Stimulated activated CD8-positive, alpha-beta memory T cell treated with anti-CD3 and anti-CD28 coated beads, Interleukin-15, amount 100 ng/mL, for 4 hours (primary cell): ENCODE data around the gene TRPV3.
"Not testable (repeated sequence)": the region's sequence is repeated elsewhere in the genome, so short reads cannot be mapped to it uniquely, and the experiment has no call there.

ENCODE experiments used
- DNase-seq, 2 donors: peaks; one replicate each; pipeline ENCODE4 v3.0.0-alpha.2; 2020; ENCODE audit warnings: low read depth in 2 of 2

Gene TRPV3

DNA sequence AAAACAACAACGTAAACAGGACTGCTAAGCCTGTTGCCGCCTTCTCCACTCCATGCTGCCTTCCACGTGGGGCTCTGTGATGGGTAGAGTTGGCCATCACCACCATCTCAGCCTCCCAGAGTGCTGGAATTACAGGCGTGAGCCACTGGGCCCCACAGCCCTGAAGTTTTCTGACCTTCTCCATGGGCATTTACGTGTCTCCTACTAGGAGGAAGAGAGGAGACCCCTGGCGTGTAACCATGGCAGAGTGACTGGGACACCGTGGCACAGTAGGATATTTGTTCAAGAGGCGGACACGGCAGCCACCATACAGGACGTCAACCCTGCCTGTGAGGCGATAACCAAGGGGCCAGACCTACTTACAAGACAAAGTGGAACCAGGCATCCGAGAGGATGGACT lies 31.1 kb downstream of the TRPV3 start:
- DNase-seq, result no peak

DNA sequence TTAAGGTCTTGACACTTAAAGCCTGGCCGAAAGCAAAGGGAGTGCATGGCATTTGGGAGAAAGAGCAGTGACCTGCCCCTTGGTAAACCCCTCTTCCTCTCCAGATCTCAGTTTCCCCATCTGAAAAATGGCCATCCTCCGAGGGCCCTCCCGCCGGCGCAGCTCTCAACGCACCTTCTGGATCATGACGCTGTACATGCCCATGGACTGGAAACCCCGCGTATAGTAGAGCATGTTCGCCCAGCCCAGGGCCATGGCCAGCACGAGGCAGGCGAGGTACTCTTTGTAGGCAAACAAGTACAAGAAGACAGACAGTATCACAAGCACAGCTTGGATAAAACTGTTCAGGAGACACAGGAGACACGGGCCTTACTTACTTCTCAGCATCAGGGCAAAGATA lies 33.6 kb downstream of the TRPV3 start:
- DNase-seq, result no peak

DNA sequence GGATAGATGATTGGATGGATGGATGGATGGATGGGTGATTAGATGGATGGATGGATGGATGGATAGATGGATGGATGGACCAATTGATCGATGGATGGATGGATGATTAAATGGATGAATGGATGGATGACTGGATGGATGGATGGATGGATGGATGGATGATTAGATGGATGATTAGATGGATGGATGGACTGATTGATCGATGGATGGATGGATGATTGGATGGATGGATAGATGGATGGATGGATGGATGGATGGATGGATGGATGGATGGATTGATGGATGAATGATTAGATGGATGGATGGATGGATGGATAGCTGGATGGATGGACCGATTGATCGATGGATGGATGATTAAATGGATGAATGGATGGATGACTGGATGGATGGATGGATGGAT lies 38.1 kb downstream of the TRPV3 start:
- not testable (repeated sequence) for DNase-seq

DNA sequence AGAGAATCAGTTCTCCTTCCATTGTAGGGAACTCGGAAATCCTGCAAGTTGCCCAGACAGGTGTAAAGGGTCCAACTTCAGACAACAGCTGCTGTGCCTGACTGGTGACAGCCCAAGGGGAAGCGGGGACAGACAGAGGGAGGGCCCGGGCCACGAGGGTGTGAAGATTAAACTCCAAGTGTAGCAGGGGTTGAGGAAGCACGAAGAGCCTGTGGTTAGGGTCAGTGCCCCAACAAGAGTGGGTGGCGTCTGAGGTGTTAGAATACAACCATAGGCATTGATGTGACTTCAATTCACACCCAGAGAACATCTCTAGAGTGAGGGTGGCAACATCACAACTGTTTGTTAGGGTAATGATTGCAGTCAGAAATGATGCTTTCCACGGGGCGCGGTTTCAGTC lies 42.7 kb downstream of the TRPV3 start:
- no peak for DNase-seq

DNA sequence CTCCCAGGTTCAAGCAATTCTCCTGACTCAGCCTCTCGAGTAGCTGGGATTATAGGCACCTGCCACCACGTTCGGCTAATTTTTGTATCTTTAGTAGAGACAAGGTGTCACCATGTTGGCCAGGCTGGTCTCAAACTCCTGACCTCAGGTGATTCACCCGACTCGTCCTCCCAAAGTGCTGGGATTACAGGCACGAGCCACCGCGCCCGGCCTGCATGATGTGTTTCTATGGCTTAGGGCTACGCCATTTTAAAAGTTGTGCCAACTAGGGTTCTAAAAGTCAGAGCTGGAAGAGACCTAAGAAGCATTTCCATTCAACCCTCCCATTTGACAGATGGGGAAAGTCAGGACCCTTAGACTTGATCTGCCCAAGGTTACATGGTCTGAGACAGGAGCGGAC lies 43.4 kb downstream of the TRPV3 start:
- not testable (repeated sequence) for DNase-seq

DNA sequence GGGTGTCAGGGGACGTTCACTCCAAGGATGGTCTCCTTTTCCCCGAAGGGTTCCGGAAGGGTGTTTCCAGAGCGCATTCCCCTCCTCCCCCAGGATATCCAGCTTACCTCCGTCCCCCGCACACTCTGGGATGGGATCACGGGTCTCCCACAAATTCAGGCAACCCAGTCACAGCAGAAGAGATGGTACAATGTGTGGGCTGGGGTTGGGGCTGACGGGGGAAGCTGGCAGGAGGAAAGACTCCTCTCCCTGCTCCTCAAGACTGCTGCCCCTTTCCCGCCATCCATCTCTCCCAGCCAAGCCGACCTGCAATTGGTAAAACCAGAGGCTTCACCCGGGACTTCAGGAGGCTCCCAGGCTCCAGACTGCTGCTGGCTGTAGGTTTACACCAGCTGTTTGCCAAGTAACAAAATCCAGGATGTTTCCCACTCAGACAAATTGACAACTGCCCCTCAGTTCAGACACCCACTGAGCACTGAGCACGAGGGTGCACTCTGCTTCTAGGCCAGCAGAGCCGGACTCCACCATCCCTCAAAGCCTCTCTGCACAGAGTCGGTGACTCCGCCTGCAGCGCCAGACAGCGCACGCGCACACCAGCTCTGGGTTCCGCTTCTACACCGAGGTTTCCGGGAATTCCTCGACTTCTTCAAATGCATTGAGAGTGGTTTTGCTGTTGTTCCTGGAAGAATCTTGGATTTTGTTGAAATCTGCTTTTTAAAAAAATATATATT lies 44.1 kb downstream of the TRPV3 start:
- no peak for DNase-seq

DNA sequence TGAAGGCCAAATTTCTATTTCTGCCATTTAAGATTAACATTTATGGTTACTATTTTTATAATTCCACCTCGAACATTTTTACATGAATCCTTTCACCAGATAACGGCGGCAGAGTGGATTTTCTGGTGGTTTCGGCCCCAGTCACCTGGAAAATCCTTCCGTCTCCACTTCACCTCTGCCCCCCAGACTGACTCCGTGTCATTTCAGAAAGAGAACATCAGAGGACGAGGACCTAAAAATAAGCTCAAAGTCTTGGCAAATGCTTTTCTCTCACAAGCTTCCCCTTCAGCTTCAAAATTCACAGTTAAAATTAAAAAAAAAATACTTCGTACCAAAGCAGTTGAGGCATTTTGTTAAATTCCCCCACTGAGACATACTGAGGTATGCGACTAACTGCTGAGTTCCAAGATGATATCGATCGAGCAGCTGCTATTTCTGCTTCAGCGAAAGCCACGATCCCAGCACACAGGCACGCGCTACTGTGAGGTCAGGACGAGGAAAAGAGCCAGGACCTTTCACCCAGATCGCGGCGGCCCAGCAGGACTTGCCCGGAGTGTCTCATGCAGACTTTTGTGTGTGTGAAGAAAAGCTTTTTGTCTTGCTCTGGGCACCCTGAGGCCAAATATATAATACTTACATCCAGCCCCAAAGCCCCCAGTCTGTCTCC lies 45.0 kb downstream of the TRPV3 start:
- DNase-seq, result no peak

DNA sequence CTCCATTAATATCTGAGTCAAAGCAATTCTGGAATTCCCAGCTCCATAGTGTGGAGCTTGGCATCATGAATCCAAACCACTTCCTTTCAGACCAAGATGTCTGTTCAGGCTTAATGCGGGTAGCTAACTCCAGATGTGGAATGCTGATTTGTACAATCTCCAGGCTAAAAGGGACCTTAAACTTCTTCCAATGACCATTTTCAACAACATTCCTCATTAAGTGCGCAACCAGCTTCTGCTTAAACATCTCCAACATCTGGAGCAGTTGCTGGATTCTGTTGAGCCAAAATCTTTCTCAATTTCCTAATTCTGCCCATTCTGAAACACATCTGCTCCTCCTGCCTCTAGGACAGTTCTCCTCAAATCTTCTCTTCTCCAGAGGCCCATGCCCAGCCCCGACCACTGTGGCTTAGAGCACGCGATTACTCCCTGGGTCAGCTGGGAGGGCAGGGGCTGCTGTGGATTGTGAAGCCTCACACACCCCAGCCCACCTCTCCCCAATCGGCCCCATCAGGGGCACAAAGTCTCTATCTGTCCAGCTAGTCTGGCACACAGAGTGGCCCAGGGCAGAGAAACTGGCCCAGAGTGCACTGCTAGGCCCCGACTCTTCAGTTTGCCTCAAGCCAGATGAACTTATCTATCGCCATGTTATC lies 45.6 kb downstream of the TRPV3 start:
- no peak for DNase-seq

DNA sequence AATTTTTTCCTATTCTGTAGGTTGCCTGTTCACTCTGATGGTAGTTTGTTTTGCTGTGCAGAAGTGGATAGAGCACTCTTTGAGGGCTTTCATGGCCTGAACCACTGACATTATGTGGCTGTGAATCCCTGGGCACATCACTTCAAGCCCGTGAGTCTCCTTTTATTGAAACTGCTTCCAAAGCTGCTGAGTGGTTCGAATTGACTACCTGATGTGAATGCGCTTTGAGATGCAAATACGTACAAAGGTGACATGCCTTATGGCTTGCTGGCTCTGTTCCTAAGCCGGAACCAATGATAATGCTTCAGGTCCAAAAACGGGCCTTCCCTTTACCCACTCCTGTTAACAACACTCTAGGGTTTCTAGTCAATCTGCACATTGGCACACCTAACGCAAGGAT lies 47.5 kb downstream of the TRPV3 start:
- no peak for DNase-seq

DNA sequence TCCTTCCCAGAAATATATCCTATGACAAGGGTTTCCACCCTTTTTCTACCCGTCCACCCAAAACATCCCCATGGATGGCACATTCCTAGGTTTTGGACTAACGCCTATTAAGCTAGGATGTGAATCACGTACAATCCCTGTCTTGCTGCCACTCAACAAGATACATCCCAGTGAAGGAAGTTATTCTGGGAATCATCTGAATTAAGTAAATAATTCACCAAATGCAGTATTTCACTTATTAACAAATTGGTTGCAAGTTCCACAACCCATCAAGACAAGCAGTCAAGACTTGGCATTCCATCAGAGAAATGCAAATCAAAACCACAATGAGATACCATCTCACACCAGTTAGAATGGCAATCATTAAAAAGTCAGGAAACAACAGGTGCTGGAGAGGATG lies 49.7 kb downstream of the TRPV3 start:
- no peak for DNase-seq

DNA sequence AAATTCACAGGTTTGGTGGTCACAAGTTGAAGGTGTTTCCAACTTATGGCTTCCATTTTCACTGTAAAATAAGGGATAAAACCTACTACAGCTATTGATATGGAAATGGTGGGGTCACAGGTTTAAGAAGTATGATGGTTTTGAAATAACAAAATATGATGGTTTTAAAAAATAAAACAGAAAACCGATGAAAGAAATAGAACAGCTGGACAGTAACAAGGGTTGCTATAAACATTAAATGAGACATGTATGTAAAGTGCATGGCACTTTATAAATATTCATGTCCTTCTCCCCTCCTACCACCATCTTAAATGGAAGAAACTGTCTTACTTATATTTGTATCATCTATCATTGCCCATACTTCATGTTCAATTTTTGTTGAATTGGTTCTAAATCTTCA lies 50.5 kb downstream of the TRPV3 start:
- DNase-seq, result no peak

DNA sequence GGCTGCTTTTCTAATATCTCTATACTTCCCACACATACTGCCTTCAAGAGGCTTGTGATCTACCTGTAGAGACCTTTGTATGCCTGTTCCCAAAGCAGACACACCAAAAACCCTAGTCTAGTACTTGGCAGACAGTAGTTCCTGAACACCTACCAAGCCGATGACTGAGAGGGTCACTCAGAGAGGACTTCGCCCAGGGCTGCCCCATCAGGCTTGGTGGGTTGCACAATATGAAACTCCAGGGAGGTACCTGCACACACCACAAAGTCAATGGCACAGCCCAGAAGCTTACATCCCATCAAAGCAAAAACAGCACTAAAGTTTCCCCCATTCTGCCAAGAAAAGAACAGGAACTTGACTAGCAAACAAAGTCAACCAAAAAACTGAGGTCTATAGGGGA lies 51.6 kb downstream of the TRPV3 start:
- DNase-seq, result no peak

DNA sequence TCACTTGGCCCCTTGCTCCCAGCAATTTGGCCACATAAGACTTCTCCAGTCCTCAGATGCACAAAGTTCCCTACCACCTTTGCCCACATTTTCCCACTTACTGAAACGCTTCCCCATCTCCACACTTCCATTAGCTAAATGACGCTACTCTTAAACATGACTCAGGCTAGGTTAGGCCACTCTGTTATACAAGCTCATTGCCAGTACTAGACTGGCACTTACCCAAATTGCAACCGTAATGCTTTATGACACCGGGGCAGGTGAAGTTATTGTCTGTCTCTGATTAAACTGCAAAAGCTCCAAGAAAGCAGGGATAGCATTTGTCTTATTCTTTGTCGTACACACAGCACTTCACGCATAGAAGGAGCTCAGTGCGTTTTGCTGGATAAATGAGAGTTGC lies 52.6 kb downstream of the TRPV3 start:
- DNase-seq, result no peak

DNA sequence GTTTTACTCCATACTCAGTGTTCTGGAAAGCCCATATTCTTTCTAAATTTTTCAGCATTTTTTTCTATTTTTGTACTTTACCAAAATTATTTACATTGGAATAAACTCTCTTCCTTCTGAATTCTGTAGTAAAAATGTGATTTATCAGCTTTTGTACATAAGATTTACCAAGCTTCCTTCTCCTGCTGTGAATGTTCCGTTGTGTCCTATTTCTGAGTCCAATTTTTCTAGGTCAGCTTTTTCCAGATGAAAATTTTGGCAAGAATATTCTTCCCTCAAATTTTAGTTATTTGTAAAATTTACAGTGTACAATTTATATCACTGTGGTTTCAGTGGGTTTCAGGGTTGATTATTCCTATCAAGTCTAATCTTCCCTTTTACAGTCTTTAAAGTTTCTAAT lies 54.3 kb downstream of the TRPV3 start:
- DNase-seq, result no peak

DNA sequence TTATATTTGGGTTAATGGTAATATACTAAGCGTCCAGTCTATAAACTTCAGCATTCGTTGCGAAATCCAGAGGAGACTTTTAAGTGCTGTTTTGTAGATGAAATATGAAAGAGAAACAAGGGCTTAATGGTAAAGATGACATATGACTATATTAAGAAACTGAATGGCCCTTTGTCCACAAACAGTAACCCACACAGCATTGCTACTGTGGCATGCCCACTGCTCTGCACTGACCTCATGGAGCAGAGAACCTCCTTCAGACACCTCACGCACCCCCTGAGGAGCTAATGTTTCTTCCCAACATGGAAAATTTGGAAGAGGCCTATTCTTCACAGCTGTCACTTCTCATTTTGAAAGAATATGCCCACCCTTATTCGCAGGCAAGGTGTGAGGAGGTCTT lies 55.1 kb downstream of the TRPV3 start:
- no peak for DNase-seq

DNA sequence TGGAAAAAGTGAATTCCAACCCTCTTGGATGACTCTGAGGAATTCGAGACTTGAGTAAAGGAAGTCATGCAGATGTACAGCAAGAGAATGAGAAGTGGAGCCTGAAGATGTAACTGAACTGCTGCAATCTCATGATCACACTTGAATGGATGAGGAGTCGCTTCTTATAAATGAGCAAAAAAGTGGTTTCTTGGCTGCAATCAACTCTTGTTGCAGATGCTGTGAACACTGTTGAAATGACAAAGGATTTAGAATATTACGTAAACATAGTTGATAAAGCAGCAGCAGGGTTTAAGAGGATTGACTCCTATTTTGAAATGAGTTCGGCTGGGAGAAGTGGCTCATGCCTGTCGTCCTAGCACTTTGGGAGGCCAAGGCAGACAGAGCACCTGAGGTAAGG lies 56.3 kb downstream of the TRPV3 start:
- DNase-seq, result no peak

DNA sequence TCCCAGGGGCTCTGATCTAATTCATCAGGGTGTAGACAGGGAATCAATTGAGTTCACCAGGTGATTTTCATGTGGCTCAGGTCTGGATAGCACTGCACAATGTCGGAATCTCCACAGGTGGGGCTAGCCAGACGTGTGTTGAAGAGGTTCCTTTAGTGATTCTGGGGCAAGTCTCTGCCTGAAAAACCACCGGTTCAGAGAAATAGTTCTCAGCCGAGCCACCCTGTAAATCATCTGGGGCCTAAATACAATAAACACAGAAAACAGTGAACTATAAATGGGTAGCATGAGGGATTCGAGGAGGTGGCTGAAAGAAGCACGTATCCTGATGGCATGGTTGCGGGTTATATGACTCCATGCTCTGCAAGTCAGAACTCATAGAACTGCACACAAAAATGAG lies 60.5 kb downstream of the TRPV3 start:
- DNase-seq, result no peak

DNA sequence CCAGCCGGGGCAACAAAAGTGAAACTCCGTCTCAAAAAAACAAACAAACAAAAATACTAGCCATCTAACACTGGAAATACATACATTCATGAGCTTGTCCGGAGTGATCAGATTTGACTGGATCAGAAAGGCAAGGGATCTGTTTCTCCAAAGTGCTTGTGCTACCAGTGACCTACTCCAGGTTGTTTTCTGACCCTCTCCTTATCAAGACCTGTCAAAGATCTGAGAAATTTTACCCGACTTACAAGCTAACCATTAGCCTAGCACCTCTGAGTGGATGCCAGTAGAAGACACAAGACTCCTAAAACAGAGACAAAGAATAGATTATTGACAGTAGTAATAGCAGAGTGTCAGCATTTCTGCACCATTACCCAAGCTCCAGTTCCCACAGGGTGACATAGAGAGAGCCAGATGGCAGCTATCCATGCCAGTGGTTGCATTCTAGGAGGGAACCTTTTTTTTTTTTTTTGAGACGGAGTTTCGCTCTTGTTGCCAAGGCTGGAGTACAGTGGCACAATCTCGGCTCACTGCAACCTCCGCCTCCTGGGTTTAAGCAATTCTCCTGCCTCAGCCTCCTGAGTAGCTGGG lies 72.0 kb downstream of the TRPV3 start:
- no peak for DNase-seq

DNA sequence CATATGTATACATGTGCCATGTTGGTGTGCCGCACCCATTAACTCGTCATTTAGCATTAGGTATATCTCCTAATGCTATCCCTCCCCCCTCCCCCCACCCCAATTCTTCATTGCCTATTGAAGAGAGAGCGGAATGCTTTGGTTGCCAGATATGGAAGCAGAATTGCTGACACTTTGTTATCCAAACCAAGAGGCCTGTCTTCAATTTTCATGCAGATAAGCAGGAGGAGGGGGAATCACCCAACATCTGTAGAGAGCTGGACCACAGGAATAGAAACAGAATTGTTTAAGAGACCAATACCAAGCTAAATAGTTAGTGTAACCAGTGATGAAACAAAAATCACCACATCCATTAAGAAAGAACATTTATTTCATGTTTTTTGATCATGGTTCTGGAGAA lies 74.8 kb downstream of the TRPV3 start:
- DNase-seq, result no peak

DNA sequence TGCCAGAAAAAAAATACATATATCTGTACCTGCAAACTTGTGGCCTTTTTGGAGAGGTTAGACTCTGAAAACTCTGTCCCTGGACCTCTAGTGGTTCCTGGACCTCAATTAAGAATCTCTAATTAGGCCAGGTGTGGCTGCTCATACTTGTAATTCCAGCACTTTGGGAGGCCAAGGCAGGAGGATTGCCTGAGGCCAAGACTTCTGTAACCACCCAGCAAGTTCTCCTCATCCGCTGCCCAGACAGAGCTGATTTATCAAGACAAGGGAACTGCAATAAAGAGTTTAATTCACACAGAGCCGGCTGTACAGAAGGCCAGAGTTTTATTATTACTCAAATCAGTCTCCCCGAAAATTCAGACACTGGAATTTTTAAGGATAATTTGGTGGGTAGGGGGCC lies 77.6 kb downstream of the TRPV3 start:
- DNase-seq, result no peak

DNA sequence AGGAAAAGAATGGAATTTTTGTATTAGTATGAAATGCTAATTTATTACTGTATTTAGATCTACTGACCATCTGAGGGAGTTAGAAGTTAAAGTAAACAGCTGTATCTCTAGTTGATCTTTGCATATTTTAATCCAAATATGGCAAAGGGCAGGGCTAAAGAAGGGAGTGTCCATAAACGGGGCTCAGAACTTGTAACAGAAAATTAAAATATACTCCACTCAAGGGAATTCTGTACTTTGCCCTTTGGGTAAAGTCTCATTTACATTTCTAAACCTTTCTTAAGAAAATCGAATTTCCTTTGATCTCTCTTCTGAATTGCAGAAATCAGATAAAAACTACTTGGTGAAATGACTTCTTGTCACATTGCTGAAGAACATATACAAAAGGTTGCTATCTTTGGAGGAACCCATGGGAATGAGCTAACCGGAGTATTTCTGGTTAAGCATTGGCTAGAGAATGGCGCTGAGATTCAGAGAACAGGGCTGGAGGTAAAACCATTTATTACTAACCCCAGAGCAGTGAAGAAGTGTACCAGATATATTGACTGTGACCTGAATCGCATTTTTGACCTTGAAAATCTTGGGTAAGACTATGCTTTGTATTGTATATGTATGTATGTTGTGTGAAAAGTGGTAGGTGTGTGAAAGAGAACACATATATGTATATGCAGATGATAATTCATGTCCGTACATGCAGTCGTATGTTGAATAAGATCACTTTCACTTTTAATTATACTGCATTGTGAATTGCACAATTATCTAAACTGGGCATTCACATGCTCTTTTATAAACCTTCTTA lies 81.6 kb downstream of the TRPV3 start, which contains the start of gene ASPA:
Gene ASPA, plus strand, starts transcription at position 186 of the 799 bp plus-strand sequence. Its CDS starts 163 bp downstream, at position 349.
- DNase-seq, result no peak

DNA sequence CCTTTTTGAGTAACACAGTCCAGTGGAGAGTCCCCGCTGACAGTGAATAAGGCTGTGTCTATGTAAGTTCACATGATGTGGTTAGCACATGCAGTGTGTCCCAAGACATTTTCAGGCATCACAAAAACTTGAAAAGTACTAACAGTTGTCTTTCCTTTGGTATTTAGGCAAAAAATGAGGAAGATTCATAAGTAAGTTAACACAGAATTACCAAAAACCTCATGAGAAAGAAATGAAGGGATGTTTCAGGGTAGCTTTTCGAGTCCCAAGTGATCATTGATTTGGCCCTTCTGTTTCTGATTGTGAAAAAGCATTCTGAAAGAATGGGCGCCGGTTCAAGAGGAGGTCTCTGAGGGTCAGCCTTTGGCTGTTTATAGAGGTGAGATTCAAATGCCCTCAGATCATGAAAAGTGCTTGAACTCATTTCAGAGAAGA lies 82.3 kb downstream of the TRPV3 start:
- DNase-seq, result no peak
